HepG2 (cell line): ENCODE data around the gene HPCAL4. TPM values are rescaled to one million over a fixed set of nuclear protein-coding genes. Genes with fewer than 3 reads are reported as not detected.

Experiments
- ATAC-seq: fragments of 200-7000 bp; cut with Tn5 transposase; 3 replicates; pipeline ENCODE4 v1.9.1; 2020; ENCODE audit warnings: mild to moderate bottlenecking, moderate library complexity
- BruUV-seq: library from RNA; stranded (reverse); fragments of 400-500 nt; replicated peaks from 2 replicates; lab custom pipeline; 2021; lab: Mats Ljungman, UMichigan
- CTCF ChIA-PET: fragments of 300-600 bp; formaldehyde crosslinking; extraction: SDS; loops from one replicate; lab custom pipeline; 2021; ENCODE audit warnings: low total read pairs, inconsistent platforms, low intra/inter-chr PET ratio; lab: Yijun Ruan, JAX
- POLR2A ChIA-PET: fragments of 350-600 bp; sonication (Branson Sonifier 250); formaldehyde crosslinking; loops from one replicate; lab custom pipeline; 2020; ENCODE audit warnings: antibody characterized with exemption, inconsistent platforms; lab: Yijun Ruan, JAX
- DNase-seq: peaks from one replicate; pipeline ENCODE4 v3.0.0-alpha.2; 2015; ENCODE audit warnings: low spot score
- FAIRE-seq: peaks from 3 replicates; lab custom pipeline; 2011; peaks lifted over from hg19 to GRCh38; lab: Jason Lieb, UNC
- H2AFZ ChIP-seq: one replicate; pipeline ENCODE4 v1.6.1; 2011; ENCODE audit warnings: low read length, inconsistent platforms
- H3K27ac ChIP-seq: fragments of 300-600 bp; 3 replicates; pipeline ENCODE4 v1.8.0; 2011; ENCODE audit warnings: mixed run types, mild to moderate bottlenecking, mixed read lengths, low read length, inconsistent platforms; ENCODE audit not compliant: insufficient read depth; ENCODE audit errors: extremely low read length
- H3K27me3 ChIP-seq, 2 experiments: fragments of 200-600 bp in 1 of 2; 2 replicates in 1 of 2; 3 replicates in 1 of 2; pipeline versions ENCODE4 v1.6.0 to v1.8.0; 2011; ENCODE audit warnings: low read length in 2 of 2, mild to moderate bottlenecking in 2 of 2, moderate library complexity in 2 of 2, inconsistent platforms in 1 of 2; ENCODE audit not compliant: insufficient read depth in 2 of 2, control insufficient read depth in 1 of 2
- H3K36me3 ChIP-seq, 2 experiments: fragments of 200-600 bp in 1 of 2; replicated peaks in 1 of 2; 2 replicates in 1 of 2; 3 replicates in 1 of 2; pipeline versions ENCODE4 v1.5.1 to v1.8.0; 2011; ENCODE audit warnings: low read length in 2 of 2, inconsistent platforms in 1 of 2; ENCODE audit not compliant: insufficient read depth in 2 of 2, control insufficient read depth in 1 of 2
- H3K4me1 ChIP-seq: 2 replicates; pipeline ENCODE4 v1.5.1; 2012; ENCODE audit warnings: low read length, inconsistent platforms; ENCODE audit not compliant: insufficient read depth
- H3K4me2 ChIP-seq: 2 replicates; pipeline ENCODE4 v1.6.0; 2011; ENCODE audit warnings: low read depth, low read length, inconsistent platforms
- H3K4me3 ChIP-seq, 3 experiments: fragments of 200-600 bp in 1 of 3; sonication (generic), shearing (Covaris generic) in 1 of 3; replicated peaks in 1 of 3; 2 replicates each; pipeline ENCODE4 v1.5.1; 2011 to 2016; ENCODE audit warnings: low read length in 3 of 3, inconsistent platforms in 2 of 3, low read depth in 2 of 3, mild to moderate bottlenecking in 2 of 3, control low read depth in 1 of 3, mixed read lengths in 1 of 3; ENCODE audit not compliant: insufficient read depth in 1 of 3
- H3K79me2 ChIP-seq: one replicate; pipeline ENCODE4 v1.6.1; 2011; ENCODE audit warnings: low read length, inconsistent platforms; ENCODE audit not compliant: insufficient read depth
- H3K9ac ChIP-seq: 2 replicates; pipeline ENCODE4 v1.6.0; 2011; ENCODE audit warnings: mild to moderate bottlenecking, low read depth, low read length, inconsistent platforms; ENCODE audit not compliant: insufficient read depth
- H3K9me3 ChIP-seq: 2 replicates; pipeline ENCODE4 v1.5.1; 2012; ENCODE audit warnings: mild to moderate bottlenecking, low read length
- H4K20me1 ChIP-seq: 2 replicates; pipeline ENCODE4 v1.6.0; 2011; ENCODE audit warnings: inconsistent platforms, mild to moderate bottlenecking, low read length, moderate library complexity; ENCODE audit not compliant: insufficient read depth
- CENPBD1 ChIP-seq: sonication (generic); formaldehyde crosslinking; IDR thresholded peaks from 2 replicates; pipeline ENCODE4 v1.8.0; 2022; ENCODE audit warnings: missing genetic modification reagents, low read depth, mild to moderate bottlenecking, borderline replicate concordance
- DMTF1 ChIP-seq: sonication (generic); formaldehyde crosslinking; IDR thresholded peaks from 2 replicates; pipeline ENCODE4 v1.4.0; 2020; ENCODE audit warnings: mild to moderate bottlenecking, missing genetic modification reagents
- EHMT2 ChIP-seq: fragments of 200-600 bp; sonication (generic); IDR thresholded peaks from 2 replicates; pipeline ENCODE4 v1.7.0; 2017; ENCODE audit warnings: antibody characterized with exemption, low read depth, low read length, borderline replicate concordance
- PLSCR1 ChIP-seq: sonication (generic); formaldehyde crosslinking; IDR thresholded peaks from 2 replicates; pipeline ENCODE4 v1.5.0; 2020; ENCODE audit warnings: missing genetic modification reagents, mild to moderate bottlenecking, borderline replicate concordance
- RCOR2 ChIP-seq: IDR thresholded peaks from 2 replicates; pipeline ENCODE4 v1.6.1; 2016; ENCODE audit warnings: missing biosample characterization, missing genetic modification reagents
- SALL1 ChIP-seq: sonication (generic); formaldehyde crosslinking; IDR thresholded peaks from 2 replicates; pipeline ENCODE4 v1.8.0; 2022; ENCODE audit warnings: mild to moderate bottlenecking, missing genetic modification reagents
- SIX1 ChIP-seq: sonication (generic); formaldehyde crosslinking; IDR thresholded peaks from 2 replicates; pipeline ENCODE4 v1.4.0; 2020; ENCODE audit warnings: missing genetic modification reagents, borderline replicate concordance
- TFE3 ChIP-seq: IDR thresholded peaks from 2 replicates; pipeline ENCODE4 v1.6.1; 2016
- ZFP36 ChIP-seq: fragments of 150-350 bp; IDR thresholded peaks from 2 replicates; pipeline ENCODE4 v1.6.1; 2018; ENCODE audit warnings: borderline replicate concordance, low read length, low read depth; ENCODE audit not compliant: partially characterized antibody
- ZNF563 ChIP-seq: sonication (generic); formaldehyde crosslinking; IDR thresholded peaks from 2 replicates; pipeline ENCODE4 v1.8.0; 2022; ENCODE audit warnings: mild to moderate bottlenecking, moderate library complexity, missing genetic modification reagents
- ZNF709 ChIP-seq: sonication (generic); formaldehyde crosslinking; IDR thresholded peaks from 2 replicates; pipeline ENCODE4 v1.5.0; 2020; ENCODE audit warnings: mild to moderate bottlenecking, missing genetic modification reagents
- ZNF780A ChIP-seq: sonication (generic); formaldehyde crosslinking; IDR thresholded peaks from 2 replicates; pipeline ENCODE4 v1.8.0; 2022; ENCODE audit warnings: mild to moderate bottlenecking, missing genetic modification reagents, moderate library complexity
- WGBS: methylation state at CpG from one replicate; pipeline ENCODE4 v1.1.6; 2017; ENCODE audit warnings: low lambda C conversion rate; 5-methylcytosine and 5-hydroxymethylcytosine counted together
- in situ Hi-C: cut with HindIII; loops from 2 replicates; pipeline ENCODE4 v1.10.0; 2017; ENCODE audit warnings: low pct_unique_long_range_greater_than_20kb; ENCODE audit not compliant: extremely low pct_ligation_motif_present
- intact Hi-C: fragments of 100-400 bp; cut with micrococcal nuclease; formaldehyde crosslinking; loops from one replicate; pipeline ENCODE4 v1.10.0; 2022; ENCODE audit not compliant: unreplicated experiment
- polyA plus RNA-seq, 8 experiments: library from polyadenylated mRNA; depleted of rRNA in 3 of 8; stranded (reverse) in 7 of 8; unstranded in 1 of 8; fragments of >200 nt; fragmentation: Illumina TruSeq in 4 of 8; extraction: Trizol in 4 of 8; gene quantifications; 2 replicates each; pipeline versions ENCODE4 v1.2.1 to v1.2.3, GENCODE V29; 2011 to 2016; ENCODE audit warnings: low read depth in 4 of 8, missing spikeins in 1 of 8, mixed read lengths in 1 of 8; ENCODE audit not compliant: insufficient read depth in 1 of 8
- total RNA-seq, 5 experiments: library from RNA; depleted of rRNA; stranded (reverse); fragments of >200 nt; fragmentation: Illumina TruSeq; extraction: Trizol; gene quantifications; 2 replicates each; pipeline ENCODE4 v1.2.3, GENCODE V29; 2016; ENCODE audit warnings: low read depth in 1 of 5

The HPCAL4 gene
- total and polyA plus RNA-seq, 2 of the 13 experiments (the other 11 are each of a cell fraction or from before 2014, with no cell fraction given): not detected

GRCh38 chr1:39681294-39681693, 9.9 kb downstream of the HPCAL4 start:
- TF ChIP-seq ZNF709 (no peak), TFE3 (CRISPR knock-in tag) (no peak), RCOR2 (CRISPR knock-in tag) (no peak), ZFP36 (no peak), PLSCR1 (CRISPR knock-in tag) (no peak), ZNF780A (CRISPR knock-in tag) (no peak), CENPBD1 (CRISPR knock-in tag) (no peak), SIX1 (CRISPR knock-in tag) (no peak), EHMT2 (no peak), SALL1 (CRISPR knock-in tag) (no peak), ZNF563 (CRISPR knock-in tag) (no peak), DMTF1 (no peak)
- Histone ChIP-seq H3K9ac (no peak overlapping the region), H3K4me1 (no peaks in the 10 kb centered on the region), H4K20me1 (0 out of 2 replicates have a peak, but pooled peaks cover 2% of the 10 kb centered on the region), H3K27me3 (peaks cover 0 to 45% of the 10 kb centered on the region in 2 experiments; a peak in 4 of 5 replicates), H2AFZ (no peak overlapping the region), H3K27ac (no peak overlapping the region), H3K9me3 (no peaks in the 10 kb centered on the region), H3K4me2 (no peak overlapping the region), H3K4me3 (no peak overlapping the region), H3K36me3 (no peaks in the 10 kb centered on the region), H3K79me2 (no peaks in the 10 kb centered on the region)
- DNase-seq: no peak
- POLR2A ChIA-PET: no interaction called here
- 11% methylated on average over 3 of the region's 3 CpGs for WGBS
- BruUV-seq: no TSS peak
- no peak for ATAC-seq
- no peak for FAIRE-seq
- intact Hi-C loops: no loop called here
- in situ Hi-C loops: no loop called here
- CTCF ChIA-PET: no interaction called here
